HG02610 (cell line): ENCODE data around the gene GXYLT1.
"Not testable (repeated sequence)": the region's sequence is repeated elsewhere in the genome, so short reads cannot be mapped to it uniquely, and the experiment has no call there.

Source experiments
- ATAC-seq: cut with Tn5 transposase; IDR thresholded peaks from one replicate; pipeline ENCODE4 v1.9.1; 2021; ENCODE audit warnings: mild to moderate bottlenecking, moderate library complexity; ENCODE audit not compliant: unreplicated experiment

GXYLT1 gene

GRCh38 chr12:42145552-42146215, 1.0 kb upstream of the GXYLT1 start:
- ATAC-seq = no peak

DNA sequence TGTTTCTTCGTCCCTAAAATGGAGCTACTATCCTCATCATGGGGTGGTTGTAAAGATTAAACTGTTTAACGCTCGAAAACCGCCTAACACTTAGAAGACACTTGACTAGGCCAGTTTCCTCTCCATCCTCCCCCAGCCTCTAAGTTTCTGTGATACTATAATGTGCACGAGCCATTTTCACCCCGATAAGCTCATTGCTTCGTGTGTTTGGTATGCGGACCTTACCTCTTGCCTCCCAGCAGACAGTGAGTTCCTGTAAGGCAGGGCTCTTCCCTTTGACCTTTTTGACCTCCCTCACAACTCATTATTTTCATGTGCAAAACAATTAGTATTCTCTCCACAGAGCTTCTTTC, 499 bp upstream of the GXYLT1 start:
- ATAC-seq = peak; percentile 2

- ATAC-seq = no peak
These were observed 591 bp downstream of the GXYLT1 start for GRCh38 chr12:42144158-42144407.

GRCh38 chr12:42143452-42144157, 1.1 kb downstream of the GXYLT1 start:
- no peak for ATAC-seq

DNA sequence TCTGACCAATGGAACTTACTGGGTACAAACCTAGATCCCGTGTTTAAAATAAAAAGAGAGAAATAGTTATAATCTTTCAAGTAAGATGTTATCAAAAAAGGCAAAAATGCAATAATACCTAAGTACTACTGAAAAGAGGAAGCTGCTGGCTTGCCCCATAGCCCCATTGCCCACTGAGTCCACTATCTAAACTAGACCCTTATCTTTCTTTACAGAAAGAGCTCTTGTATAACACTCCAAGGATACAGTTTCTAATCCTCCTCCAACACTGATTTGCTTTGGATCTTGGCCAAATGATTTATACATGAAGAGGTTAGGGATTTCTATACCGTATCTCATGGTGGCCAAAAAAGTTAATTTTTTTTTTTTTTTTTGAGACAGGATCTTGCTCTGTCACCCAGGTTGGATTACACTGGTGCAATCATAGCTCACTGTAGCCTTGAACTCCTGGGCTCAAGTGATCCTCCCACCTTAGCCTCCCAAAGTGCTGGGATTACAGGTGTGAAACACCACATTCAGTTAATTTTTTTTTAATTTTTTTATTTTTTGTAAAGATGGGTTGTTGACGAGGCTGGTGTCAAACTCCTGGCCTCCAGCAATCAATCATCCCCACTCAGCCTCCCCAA, 2.6 kb downstream of the GXYLT1 start:
- ATAC-seq = no peak

DNA sequence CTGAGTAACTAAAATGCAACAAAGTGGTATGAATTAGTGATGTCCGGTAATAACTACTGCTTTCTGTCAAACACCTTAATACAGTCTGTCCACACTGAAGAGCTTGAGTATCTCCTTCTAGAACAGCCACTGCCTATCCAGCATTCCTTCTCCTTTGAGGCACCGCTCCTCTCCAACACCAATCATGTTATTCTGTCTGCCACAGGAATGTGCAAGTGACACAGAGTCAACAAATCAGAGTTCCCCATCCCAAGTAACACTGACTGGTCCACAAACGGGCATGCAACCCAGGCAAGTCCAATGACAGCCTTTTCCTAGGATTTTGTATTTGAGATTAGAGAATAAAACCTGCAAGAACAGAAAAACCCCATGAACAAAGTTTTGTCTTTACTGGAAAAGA, 3.8 kb downstream of the GXYLT1 start:
- ATAC-seq = no peak

- ATAC-seq = no peak
These were observed 9.3 kb downstream of the GXYLT1 start for GRCh38 chr12:42135259-42135814.

DNA sequence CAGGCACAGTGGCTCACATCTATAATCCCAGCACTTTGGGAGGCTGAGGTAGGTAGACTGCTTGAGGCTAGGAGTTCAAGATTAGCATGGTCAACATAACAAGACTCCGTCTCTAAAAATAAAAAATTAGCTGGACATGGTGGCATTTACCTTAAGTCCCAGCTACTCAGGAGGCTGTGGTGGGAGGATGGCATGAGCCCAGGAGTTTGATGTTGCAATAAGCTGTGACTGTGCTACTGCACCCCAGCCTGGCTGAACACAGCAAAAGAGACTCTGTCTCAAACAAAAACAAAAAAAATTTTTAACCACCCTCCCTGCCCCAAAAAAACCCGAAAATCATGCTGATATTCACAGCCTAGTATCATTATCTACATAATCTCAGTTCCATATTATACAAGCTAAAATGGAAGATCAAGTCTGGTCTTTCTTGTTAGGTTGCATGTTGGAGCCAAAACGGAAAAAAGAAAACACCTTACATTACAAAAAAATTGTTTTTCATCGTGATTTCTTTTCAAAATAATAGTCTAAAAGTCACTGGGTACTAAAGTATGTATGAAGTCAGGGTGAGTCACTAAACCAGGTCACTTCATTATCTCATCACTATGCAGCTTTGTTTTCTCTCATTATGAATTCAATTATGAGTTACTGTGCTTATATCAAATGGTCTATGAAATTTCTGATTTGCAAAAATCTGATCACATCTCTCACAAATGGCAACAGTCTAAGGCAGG, 13.8 kb downstream of the GXYLT1 start:
- ATAC-seq = no peak

DNA sequence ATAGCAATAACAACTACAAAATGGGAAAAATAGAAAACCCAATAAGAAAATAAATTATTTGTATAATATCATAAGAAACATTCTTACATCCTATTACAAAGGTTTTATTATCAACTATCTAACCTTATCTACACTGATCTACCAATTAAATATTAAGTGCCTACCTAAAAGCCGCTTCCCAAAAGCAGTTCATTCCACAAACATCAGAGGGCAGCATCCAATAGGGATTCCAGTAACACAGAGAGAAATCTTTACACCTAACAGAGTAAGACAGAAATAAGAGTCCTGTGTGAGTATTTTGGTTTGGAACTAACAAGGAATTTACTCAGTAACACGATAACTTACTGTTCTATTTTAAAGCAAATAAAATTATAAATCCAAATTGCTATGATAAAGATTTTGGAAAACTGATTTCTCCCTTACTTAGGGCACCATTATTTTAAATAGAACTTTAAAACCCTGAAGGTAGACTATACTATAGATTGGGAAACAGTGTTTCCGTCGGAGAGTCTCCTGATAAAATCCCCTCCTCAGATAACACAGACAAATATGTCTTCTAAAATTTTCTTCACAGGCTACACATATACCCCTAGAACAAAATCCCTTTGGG, 15.0 kb downstream of the GXYLT1 start:
- ATAC-seq = no peak

GRCh38 chr12:42128888-42129287, 15.8 kb downstream of the GXYLT1 start:
- ATAC-seq = no peak

DNA sequence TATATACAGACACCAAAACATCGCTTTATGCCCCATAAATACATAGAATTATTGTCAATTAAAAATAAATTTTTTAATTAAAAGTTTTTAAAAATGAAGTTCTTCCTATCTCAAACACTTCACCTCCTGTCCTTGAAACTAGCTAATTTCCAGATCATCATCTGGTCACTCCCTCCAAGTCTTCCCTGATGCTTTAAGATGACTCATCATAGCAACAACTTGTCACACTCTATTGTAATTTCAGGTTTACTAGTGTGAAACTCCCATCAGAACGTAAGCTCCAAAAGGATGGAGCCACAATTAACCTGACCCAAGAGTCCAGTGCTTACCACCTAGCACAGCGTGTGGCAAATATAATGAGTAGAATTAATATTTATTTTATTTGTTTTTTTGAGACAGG, 16.3 kb downstream of the GXYLT1 start:
- peak; percentile 51 for ATAC-seq

DNA sequence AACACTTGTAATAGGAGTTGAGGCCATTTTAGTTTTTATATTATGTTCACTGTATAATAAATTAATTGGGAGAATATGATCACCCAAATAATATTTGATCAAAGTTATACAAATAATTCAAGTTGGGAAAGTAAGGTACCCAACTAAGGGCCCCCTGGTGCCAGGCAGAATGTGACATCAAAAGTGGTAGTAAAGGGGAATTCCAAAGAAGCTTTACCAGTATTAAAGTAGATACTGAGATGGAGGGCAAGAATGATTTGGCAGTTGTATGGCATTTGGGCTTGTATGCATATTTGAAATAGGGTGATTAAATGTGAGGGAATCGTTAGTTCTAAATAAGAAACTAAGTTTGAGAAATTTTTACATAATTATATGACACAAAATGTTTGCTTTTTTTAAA, 17.7 kb downstream of the GXYLT1 start:
- ATAC-seq = no peak

DNA sequence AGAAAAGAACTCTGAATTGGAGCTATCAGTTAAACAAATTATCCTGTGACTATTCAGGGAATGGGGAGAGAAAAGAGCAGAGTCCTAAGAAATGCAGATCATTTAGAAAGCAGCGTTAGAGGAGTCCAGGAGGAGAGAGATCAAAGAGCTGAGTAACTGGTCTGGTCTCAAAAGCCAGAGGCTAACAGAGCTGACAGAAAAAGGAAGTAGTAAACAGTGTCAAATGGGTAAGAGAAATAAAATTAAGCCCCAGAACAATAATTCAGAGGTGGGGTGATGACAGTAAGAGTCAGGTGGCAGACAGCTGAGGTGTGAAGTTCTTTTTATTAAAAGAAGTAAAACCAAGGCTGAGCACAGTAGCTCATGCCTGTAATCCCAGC, 19.3 kb downstream of the GXYLT1 start:
- peak; percentile 33 for ATAC-seq

DNA sequence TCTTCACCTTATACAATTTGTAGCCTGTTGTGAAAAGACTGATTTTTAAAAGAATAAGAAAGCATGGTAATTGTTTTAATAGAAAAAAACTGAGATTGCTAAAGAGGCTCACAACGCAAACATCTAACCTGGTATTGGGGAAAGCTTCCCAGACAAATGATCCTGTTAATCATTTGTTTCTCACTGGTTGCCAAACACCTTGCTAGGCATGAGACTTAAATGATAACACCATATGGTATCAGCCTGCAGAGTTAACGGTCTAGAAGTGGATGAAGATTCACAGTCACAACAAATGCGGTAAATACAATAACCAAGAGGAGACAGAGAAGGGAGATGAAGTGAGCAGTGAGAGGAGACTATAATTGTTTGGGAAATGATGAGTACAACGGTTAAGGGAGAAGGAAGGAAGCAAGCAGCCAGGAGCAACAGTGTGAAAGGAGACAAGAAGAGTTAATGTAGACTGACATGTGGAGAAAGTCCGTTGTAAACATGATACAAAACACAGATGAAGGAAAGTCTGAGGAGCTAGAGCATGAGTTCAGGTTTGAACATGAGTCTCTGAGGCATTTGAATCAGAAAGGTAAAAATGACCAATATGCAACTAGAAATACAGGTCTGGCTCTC, 19.8 kb downstream of the GXYLT1 start:
- ATAC-seq = peak; percentile 25

- no peak for ATAC-seq
These were observed 25.5 kb downstream of the GXYLT1 start for GRCh38 chr12:42119085-42119633.

GRCh38 chr12:42118136-42118879, 26.4 kb downstream of the GXYLT1 start:
- ATAC-seq = no peak

GRCh38 chr12:42109031-42109430, 35.6 kb downstream of the GXYLT1 start:
- no peak for ATAC-seq

- not testable (repeated sequence) for ATAC-seq
These were observed 37.9 kb downstream of the GXYLT1 start for GRCh38 chr12:42106791-42107190.

- ATAC-seq = no peak
These were observed 39.9 kb downstream of the GXYLT1 start for GRCh38 chr12:42104784-42105183.

- no peak for ATAC-seq
These were observed 40.6 kb downstream of the GXYLT1 start for GRCh38 chr12:42104087-42104486.
